ENCODE measurements around the gene ZNF568.

- no peak for TF ChIP-seq POLR2A (IDR thresholded peaks at IDR 0.05; ENCODE audit: low read length)
- TF ChIP-seq GATA1 (IDR thresholded peaks at IDR 0.05; ENCODE audit: low read depth, low read length), result no peak
Measured at GRCh38 chr19:36973844-36974195, 57.7 kb downstream of the ZNF568 start.

Data from erythroblast (primary cell).